GM12874 (cell line): ENCODE data around the gene PAM16.

ENCODE experiments used
- CTCF ChIP-seq: IDR thresholded peaks from 2 replicates; pipeline ENCODE4 v1.5.1; 2011; ENCODE audit warnings: low read depth, mild to moderate bottlenecking, control low read depth, low read length, moderate library complexity; ENCODE audit not compliant: insufficient read depth

PAM16 gene

GRCh38 chr16:4350787-4351659 lies at the start of gene PAM16:
Gene PAM16, minus strand, starts transcription at chr16:4351321. Its CDS starts 87 bp downstream, at chr16:4351234.
- TF ChIP-seq CTCF: no peak

- TF ChIP-seq CTCF: no peak
Measured at GRCh38 chr16:4399001-4399730, 48.0 kb upstream of the PAM16 start.

GRCh38 chr16:4395055-4395726 lies 44.1 kb upstream of the PAM16 start:
- TF ChIP-seq CTCF: no peak

- no peak for TF ChIP-seq CTCF
Measured at GRCh38 chr16:4393240-4393600, 42.1 kb upstream of the PAM16 start.

GRCh38 chr16:4392382-4393239 lies 41.5 kb upstream of the PAM16 start:
- TF ChIP-seq CTCF: no peak

- no peak for TF ChIP-seq CTCF
Measured at GRCh38 chr16:4391631-4392381, 40.7 kb upstream of the PAM16 start.
